Common myeloid progenitor, CD34-positive (primary cell): ENCODE results near the gene SUN2.
A peak's percentile ranks its signal among the peaks of the same experiment; 100 is the strongest.

Source experiments
- CTCF ChIA-PET: fragments of 350-600 bp; sonication (Branson Sonifier 250); formaldehyde crosslinking; loops from one replicate; lab custom pipeline; 2021; ENCODE audit warnings: antibody characterized with exemption; lab: Charles Lee
- POLR2A ChIA-PET: fragments of 350-600 bp; sonication (Branson Sonifier 250); formaldehyde crosslinking; loops from one replicate; lab custom pipeline; 2021; ENCODE audit warnings: antibody characterized with exemption; lab: Charles Lee
- DNase-seq, 3 donors: peaks; one replicate each; pipeline versions ENCODE4 v3.0.0 to v3.0.0-alpha.2; 2013
- H3K27ac ChIP-seq, 2 experiments: 1 replicate in 1 of 2; 2 replicates in 1 of 2; pipeline ENCODE4 v1.7.0; 2013; ENCODE audit warnings: inconsistent platforms in 2 of 2, low read length in 2 of 2, mild to moderate bottlenecking in 2 of 2, low read depth in 1 of 2, moderate library complexity in 1 of 2; ENCODE audit not compliant: severe bottlenecking in 2 of 2, insufficient read depth in 1 of 2, poor library complexity in 1 of 2
- H3K27me3 ChIP-seq, 5 experiments: replicated peaks in 2 of 5; 1 replicate in 3 of 5; 2 replicates in 2 of 5; pipeline versions ENCODE4 v1.6.1 to v1.7.0; 2013; ENCODE audit warnings: low read length in 4 of 5, mild to moderate bottlenecking in 2 of 5, moderate library complexity in 2 of 5, inconsistent platforms in 1 of 5; ENCODE audit not compliant: insufficient read depth in 5 of 5, control insufficient read depth in 4 of 5
- H3K36me3 ChIP-seq, 4 experiments: 1 replicate in 2 of 4; 2 replicates in 2 of 4; pipeline versions ENCODE4 v1.6.1 to v1.7.0; 2013; ENCODE audit warnings: low read length in 3 of 4, control low read depth in 1 of 4, mild to moderate bottlenecking in 1 of 4; ENCODE audit not compliant: control insufficient read depth in 4 of 4, insufficient read depth in 4 of 4
- H3K4me1 ChIP-seq, 4 experiments: 1 replicate in 3 of 4; 2 replicates in 1 of 4; pipeline versions ENCODE4 v1.6.1 to v1.7.1; 2013; ENCODE audit warnings: low read length in 3 of 4, mild to moderate bottlenecking in 3 of 4, control low read depth in 1 of 4, inconsistent platforms in 1 of 4, moderate library complexity in 1 of 4; ENCODE audit not compliant: control insufficient read depth in 4 of 4, insufficient read depth in 4 of 4; ENCODE audit errors: control extremely low read depth in 1 of 4
- H3K4me3 ChIP-seq, 7 experiments: 1 replicate in 4 of 7; 2 replicates in 3 of 7; pipeline versions ENCODE4 v1.5.1 to v1.7.0; 2013; ENCODE audit warnings: mild to moderate bottlenecking in 7 of 7, low read length in 6 of 7, moderate library complexity in 6 of 7, inconsistent platforms in 2 of 7, low read depth in 2 of 7, control low read depth in 1 of 7; ENCODE audit not compliant: insufficient read depth in 4 of 7, control insufficient read depth in 1 of 7; ENCODE audit errors: extremely low read depth in 1 of 7
- H3K9me3 ChIP-seq, 5 experiments: 1 replicate in 4 of 5; 2 replicates in 1 of 5; pipeline versions ENCODE4 v1.6.1 to v1.7.1; 2013; ENCODE audit warnings: low read length in 4 of 5, mild to moderate bottlenecking in 2 of 5, inconsistent platforms in 1 of 5, low read depth in 1 of 5, moderate library complexity in 1 of 5; ENCODE audit not compliant: control insufficient read depth in 4 of 5, insufficient read depth in 2 of 5; ENCODE audit errors: control extremely low read depth in 1 of 5
- WGBS: methylation state at CpG from one replicate; pipeline ENCODE4 v1.1.5; 2013; ENCODE audit not compliant: insufficient coverage; 5-methylcytosine and 5-hydroxymethylcytosine counted together

SUN2 gene

GRCh38 chr22:38733724-38734381, 21.9 kb downstream of the SUN2 start:
- H3K9me3 ChIP-seq, result no peaks in the 10 kb centered on the region
- H3K27ac ChIP-seq, result no peak overlapping the region
- no peak for DNase-seq
- ChIA-PET CTCF (interaction anchor here (0.9 to 7.2 kb wide), 10 partner anchors 9 to 109 kb away, joined by 3 to 64 read pairs (median 9); no protein-coding TSS in a partner anchor), POLR2A (no interaction called here)
- peaks cover 0 to 21% (median 3%) of the 10 kb centered on the region in 4 experiments for H3K4me1 ChIP-seq
- H3K27me3 ChIP-seq, result no peaks in the 10 kb centered on the region
- WGBS, result 90% methylated on average over 8 of the region's 8 CpGs
- peaks cover 8 to 96% (median 73%) of the 10 kb centered on the region in 4 experiments for H3K36me3 ChIP-seq
- H3K4me3 ChIP-seq, result no peak overlapping the region

GRCh38 chr22:38733329-38733723, 22.5 kb downstream of the SUN2 start:
- peak in 2 of 3 donors; percentile 43 to 54 for DNase-seq
- CTCF ChIA-PET, result interaction anchor here (1.0 to 7.2 kb wide), 9 partner anchors 9 to 35 kb away, joined by 3 to 64 read pairs (median 13); no protein-coding TSS in a partner anchor
- Histone ChIP-seq H3K9me3 (no peaks in the 10 kb centered on the region), H3K4me1 (peaks cover 0 to 21% (median 3%) of the 10 kb centered on the region in 4 experiments), H3K4me3 (no peak overlapping the region), H3K36me3 (peaks cover 12 to 96% (median 71%) of the 10 kb centered on the region in 4 experiments), H3K27ac (no peak overlapping the region), H3K27me3 (no peaks in the 10 kb centered on the region)
- POLR2A ChIA-PET, result interaction anchor here (1.2 to 1.5 kb wide), 2 partner anchors 14 to 35 kb away, joined by 3 read pairs; no protein-coding TSS in a partner anchor
- 100% methylated on average over 1 of the region's 4 CpGs for WGBS

- Histone ChIP-seq H3K27ac (no peak overlapping the region), H3K4me3 (no peak overlapping the region), H3K9me3 (no peaks in the 10 kb centered on the region), H3K36me3 (peaks cover 14 to 96% (median 72%) of the 10 kb centered on the region in 4 experiments), H3K4me1 (peaks cover 0 to 12% (median 3%) of the 10 kb centered on the region in 4 experiments), H3K27me3 (no peaks in the 10 kb centered on the region)
- ChIA-PET POLR2A (interaction anchor here (1.2 to 1.5 kb wide), 2 partner anchors 13 to 36 kb away, joined by 3 read pairs; no protein-coding TSS in a partner anchor), CTCF (interaction anchor here (1.4 to 7.2 kb wide), 6 partner anchors 8 to 33 kb away, joined by 4 to 64 read pairs (median 16); no protein-coding TSS in a partner anchor)
- no peak for DNase-seq
- WGBS, result 94% methylated on average over 10 of the region's 13 CpGs
Measured at GRCh38 chr22:38732251-38732815, 23.5 kb downstream of the SUN2 start.

- Histone ChIP-seq H3K4me1 (peaks cover 0 to 9% (median 1%) of the 10 kb centered on the region in 4 experiments), H3K36me3 (peaks cover 15 to 96% (median 73%) of the 10 kb centered on the region in 4 experiments), H3K27me3 (no peaks in the 10 kb centered on the region), H3K9me3 (no peaks in the 10 kb centered on the region), H3K27ac (no peak overlapping the region), H3K4me3 (no peak overlapping the region)
- ChIA-PET POLR2A (interaction anchor here (0.8 to 1.5 kb wide), 2 partner anchors 10 to 12 kb away, joined by 3 read pairs; no protein-coding TSS in a partner anchor), CTCF (interaction anchor here (1.4 to 7.2 kb wide), 4 partner anchors 8 to 22 kb away, joined by 4 to 64 read pairs (median 28); no protein-coding TSS in a partner anchor)
- WGBS, result 93% methylated on average over 5 of the region's 6 CpGs
- DNase-seq, result no peak
Measured at GRCh38 chr22:38731703-38732161, 24.1 kb downstream of the SUN2 start.

- Histone ChIP-seq H3K4me1 (peaks cover 0 to 3% (median under 1%) of the 10 kb centered on the region in 4 experiments), H3K27ac (no peak overlapping the region), H3K4me3 (no peak overlapping the region), H3K27me3 (no peaks in the 10 kb centered on the region), H3K9me3 (no peaks in the 10 kb centered on the region), H3K36me3 (peaks cover 12 to 96% (median 73%) of the 10 kb centered on the region in 4 experiments)
- CTCF ChIA-PET, result interaction anchor here (1.3 to 7.2 kb wide), 3 partner anchors 13 to 58 kb away, joined by 3 to 42 read pairs (median 3); no protein-coding TSS in a partner anchor
- WGBS, result 92% methylated on average over 12 of the region's 13 CpGs
- DNase-seq, result no peak
- POLR2A ChIA-PET, result no interaction called here
Measured at GRCh38 chr22:38730411-38730871, 25.4 kb downstream of the SUN2 start.

GRCh38 chr22:38729946-38730345, 25.9 kb downstream of the SUN2 start:
- H3K9me3 ChIP-seq, result no peaks in the 10 kb centered on the region
- H3K27me3 ChIP-seq, result no peaks in the 10 kb centered on the region
- peaks cover 0 to 3% (median 0%) of the 10 kb centered on the region in 4 experiments for H3K4me1 ChIP-seq
- no peak for DNase-seq
- CTCF ChIA-PET, result interaction anchor here (0.6 to 1.3 kb wide), 3 partner anchors 12 to 277 kb away, joined by 3 read pairs; no protein-coding TSS in a partner anchor
- whole genome bisulfite sequencing, result 87% methylated on average over 3 of the region's 6 CpGs
- peaks cover 14 to 96% (median 75%) of the 10 kb centered on the region in 4 experiments for H3K36me3 ChIP-seq
- H3K27ac ChIP-seq, result no peak overlapping the region
- POLR2A ChIA-PET, result no interaction called here
- H3K4me3 ChIP-seq, result no peak overlapping the region
